Gastrocnemius medialis (tissue), 4 donors: ENCODE results near the gene FKBP1A.

Experiments used
- CTCF ChIP-seq, 5 experiments: fragments of 450-650 bp in 3 of 5; fragments of 200-600 bp in 2 of 5; sonication (generic) in 2 of 5; IDR thresholded peaks in 4 of 5; conservative IDR thresholded peaks in 1 of 5; 1 replicate in 4 of 5; 2 replicates in 1 of 5; pipeline ENCODE4 v1.5.1; 2016 to 2019; ENCODE audit warnings: antibody characterized with exemption in 5 of 5, mild to moderate bottlenecking in 3 of 5, moderate library complexity in 3 of 5
- POLR2A ChIP-seq, 2 donors: fragments of 450-650 bp; IDR thresholded peaks; one replicate each; pipeline ENCODE4 v1.6.1; 2017; ENCODE audit warnings: antibody characterized with exemption in 2 of 2, mild to moderate bottlenecking in 2 of 2, moderate library complexity in 2 of 2

DNA sequence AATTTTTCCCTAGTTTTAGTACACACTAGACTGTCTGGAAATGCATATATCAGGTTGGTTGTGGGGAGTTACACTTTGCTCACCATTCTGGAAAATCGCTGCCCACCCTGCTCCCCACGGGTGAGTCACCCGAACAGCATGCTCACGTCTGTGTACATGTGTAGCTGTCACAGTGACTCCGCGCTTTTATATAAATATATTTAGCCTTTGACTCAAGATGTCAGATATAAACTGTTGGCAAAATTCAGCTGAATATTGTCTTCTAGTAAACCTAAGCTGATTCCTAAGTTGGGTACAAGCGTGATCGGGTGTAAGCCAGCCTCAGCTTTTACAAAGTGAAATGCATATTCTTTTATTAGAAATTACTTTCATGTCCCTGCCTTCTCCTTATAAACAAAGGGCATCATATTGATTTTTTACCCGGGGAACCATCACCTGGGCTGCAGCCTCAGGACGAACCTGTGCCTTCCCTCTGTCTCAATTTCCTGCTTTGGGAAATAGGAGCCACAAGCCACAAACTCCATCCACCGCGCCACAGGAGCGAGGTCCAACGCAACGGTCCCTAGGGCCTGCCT, 68.2 kb downstream of the FKBP1A start:
- TF ChIP-seq CTCF (IDR thresholded peaks at IDR 0.05 in 4 of 5, conservative IDR thresholded peaks at IDR 0.05 in 1 of 5), result no peak
- TF ChIP-seq POLR2A (IDR thresholded peaks at IDR 0.05), result no peak
